ENCODE data around the gene TGM3. TPM values are rescaled to one million over a fixed set of nuclear protein-coding genes. Genes with fewer than 3 reads are reported as not detected.

TGM3 gene
- total RNA-seq, 2 donors from 2014 or later, result 0.27 to 0.82 TPM

GRCh38 chr20:2374346-2375125, 78.7 kb downstream of the TGM3 start:
- H3K27me3 ChIP-seq, result no peaks in the 10 kb centered on the region
- TF ChIP-seq, protein P1, sequence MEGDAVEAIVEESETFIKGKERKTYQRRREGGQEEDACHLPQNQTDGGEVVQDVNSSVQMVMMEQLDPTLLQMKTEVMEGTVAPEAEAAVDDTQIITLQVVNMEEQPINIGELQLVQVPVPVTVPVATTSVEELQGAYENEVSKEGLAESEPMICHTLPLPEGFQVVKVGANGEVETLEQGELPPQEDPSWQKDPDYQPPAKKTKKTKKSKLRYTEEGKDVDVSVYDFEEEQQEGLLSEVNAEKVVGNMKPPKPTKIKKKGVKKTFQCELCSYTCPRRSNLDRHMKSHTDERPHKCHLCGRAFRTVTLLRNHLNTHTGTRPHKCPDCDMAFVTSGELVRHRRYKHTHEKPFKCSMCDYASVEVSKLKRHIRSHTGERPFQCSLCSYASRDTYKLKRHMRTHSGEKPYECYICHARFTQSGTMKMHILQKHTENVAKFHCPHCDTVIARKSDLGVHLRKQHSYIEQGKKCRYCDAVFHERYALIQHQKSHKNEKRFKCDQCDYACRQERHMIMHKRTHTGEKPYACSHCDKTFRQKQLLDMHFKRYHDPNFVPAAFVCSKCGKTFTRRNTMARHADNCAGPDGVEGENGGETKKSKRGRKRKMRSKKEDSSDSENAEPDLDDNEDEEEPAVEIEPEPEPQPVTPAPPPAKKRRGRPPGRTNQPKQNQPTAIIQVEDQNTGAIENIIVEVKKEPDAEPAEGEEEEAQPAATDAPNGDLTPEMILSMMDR (IDR thresholded peaks at IDR 0.05), result no peak
- DNase-seq, result no peak
- H3K27ac ChIP-seq, result no peak overlapping the region
- no peak overlapping the region for H3K4me3 ChIP-seq
- H3K36me3 ChIP-seq, result no peaks in the 10 kb centered on the region
- intact Hi-C loops (cut with DNase I), result no loop called here
- no peaks in the 10 kb centered on the region for H3K9me3 ChIP-seq
- no peaks in the 10 kb centered on the region for H3K4me1 ChIP-seq
- H3K9ac ChIP-seq (ENCODE audit: low read depth in 2 of 2, low read length in 2 of 2), result no peak overlapping the region

DNA sequence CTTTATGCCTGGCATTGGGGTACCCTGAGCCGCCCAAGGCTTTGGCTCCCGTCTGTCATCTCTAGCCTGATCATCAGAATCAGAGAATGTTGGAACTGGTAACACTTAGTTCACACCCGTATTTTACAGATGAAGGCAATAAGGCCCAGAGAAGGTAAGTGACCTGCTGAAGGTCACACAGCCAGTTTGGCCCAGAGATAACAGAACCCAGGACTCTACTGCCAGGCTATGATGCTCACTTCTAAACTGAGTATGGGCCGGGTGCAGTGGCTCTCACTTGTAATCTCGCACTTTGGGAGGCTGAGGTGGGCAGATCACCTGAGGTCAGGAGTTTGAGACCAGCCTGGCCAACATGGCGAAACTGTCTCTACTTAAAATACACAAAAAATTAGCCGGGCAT, 83.1 kb downstream of the TGM3 start:
- intact Hi-C loops (cut with DNase I), result no loop called here
- no peak for DNase-seq
- no peaks in the 10 kb centered on the region for H3K27me3 ChIP-seq
- H3K9me3 ChIP-seq, result no peaks in the 10 kb centered on the region
- no peaks in the 10 kb centered on the region for H3K36me3 ChIP-seq
- H3K27ac ChIP-seq, result no peak overlapping the region
- TF ChIP-seq, protein P1 (IDR thresholded peaks at IDR 0.05), result no peak
- H3K4me1 ChIP-seq, result no peaks in the 10 kb centered on the region
- no peak overlapping the region for H3K9ac ChIP-seq (ENCODE audit: low read depth in 2 of 2, low read length in 2 of 2)
- no peak overlapping the region for H3K4me3 ChIP-seq

DNA sequence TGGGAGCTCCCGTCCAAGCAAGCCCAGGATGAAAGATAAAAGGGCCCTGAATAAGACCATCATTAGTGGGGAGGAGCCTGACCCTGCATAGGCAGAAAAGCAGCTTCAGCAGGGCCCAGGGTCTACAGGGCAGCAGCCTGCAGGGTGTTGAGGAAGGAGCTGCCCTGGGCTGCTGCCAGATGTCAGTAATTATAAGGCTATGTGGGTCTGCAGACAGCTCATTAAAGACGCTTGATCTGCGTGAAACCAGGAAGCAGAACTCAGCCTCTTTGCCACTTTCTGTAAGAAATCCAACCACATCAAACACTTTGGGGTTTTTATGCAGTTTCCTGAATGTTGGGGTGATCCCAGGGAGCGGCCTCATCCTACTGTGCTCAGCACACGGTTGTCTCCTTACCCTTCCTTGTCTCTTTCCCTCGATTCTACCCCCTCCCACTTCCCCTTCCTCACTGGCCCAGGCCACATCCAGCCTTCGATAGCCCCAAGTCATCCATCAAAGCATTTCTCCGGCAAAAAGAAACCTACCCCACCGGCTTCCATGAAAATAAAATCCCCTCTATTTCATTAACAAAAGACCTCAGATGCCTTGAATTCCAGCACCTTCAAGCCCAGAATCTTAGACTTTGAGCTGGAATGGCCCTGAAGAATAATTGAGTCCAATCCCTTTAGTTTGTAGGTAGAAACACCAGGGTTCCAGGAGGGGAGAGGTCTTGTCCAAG, 83.9 kb downstream of the TGM3 start:
- intact Hi-C loops (cut with DNase I), result no loop called here
- Histone ChIP-seq H3K9ac (ENCODE audit: low read depth in 2 of 2, low read length in 2 of 2) (no peak overlapping the region), H3K9me3 (no peaks in the 10 kb centered on the region), H3K4me3 (no peak overlapping the region), H3K27me3 (no peaks in the 10 kb centered on the region), H3K27ac (no peak overlapping the region), H3K4me1 (no peaks in the 10 kb centered on the region), H3K36me3 (no peaks in the 10 kb centered on the region)
- TF ChIP-seq, protein P1 (IDR thresholded peaks at IDR 0.05), result no peak
- DNase-seq, result no peak

GRCh38 chr20:2380601-2381000, 84.8 kb downstream of the TGM3 start, which contains the start of gene TGM6:
Gene TGM6 (plus strand): TSS chr20:2380901. CDS start chr20:2380969, 68 bp downstream.
- Histone ChIP-seq H3K4me3 (no peak within 1 kb of the TSS), H3K4me1 (no peaks in the 10 kb centered on the region), H3K9me3 (no peaks in the 10 kb centered on the region), H3K36me3 (no peaks in the 10 kb centered on the region), H3K27me3 (no peaks in the 10 kb centered on the region), H3K9ac (ENCODE audit: low read depth in 2 of 2, low read length in 2 of 2) (no peak within 1 kb of the TSS), H3K27ac (no peak within 1 kb of the TSS)
- TF ChIP-seq, protein P1 (IDR thresholded peaks at IDR 0.05), result no peak
- intact Hi-C loops (cut with DNase I), result no loop called here
- no peak for DNase-seq

DNA sequence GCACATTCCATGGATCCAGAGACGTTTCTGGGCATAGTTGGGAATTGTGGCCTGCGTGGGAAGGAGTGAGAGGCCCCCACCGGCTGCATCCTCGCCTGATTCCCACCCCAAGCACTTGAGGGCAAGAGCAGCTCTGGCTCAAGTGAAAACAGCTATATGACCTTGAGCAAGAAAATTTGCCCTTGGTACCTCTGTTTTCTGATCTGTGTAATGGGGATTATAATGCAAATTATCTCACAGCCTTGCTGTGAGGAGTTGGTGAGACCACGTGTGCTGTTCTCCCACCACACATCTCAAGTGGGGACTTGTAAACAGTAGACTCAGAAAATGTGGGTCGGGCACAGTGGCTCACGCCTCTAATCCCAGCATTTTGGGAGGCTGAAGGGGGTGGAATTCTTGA, 85.5 kb downstream of the TGM3 start:
- Histone ChIP-seq H3K27ac (no peak overlapping the region), H3K27me3 (no peaks in the 10 kb centered on the region), H3K9me3 (no peaks in the 10 kb centered on the region), H3K9ac (ENCODE audit: low read depth in 2 of 2, low read length in 2 of 2) (no peak overlapping the region), H3K36me3 (no peaks in the 10 kb centered on the region), H3K4me1 (no peaks in the 10 kb centered on the region), H3K4me3 (no peak overlapping the region)
- DNase-seq, result no peak
- intact Hi-C loops (cut with DNase I), result no loop called here
- TF ChIP-seq, protein P1 (IDR thresholded peaks at IDR 0.05), result no peak
